HepG2 (cell line): ENCODE results near the gene CYP2W1. TPM values are rescaled to one million over a fixed set of nuclear protein-coding genes. Genes with fewer than 3 reads are reported as not detected.
A peak's percentile ranks its signal among the peaks of the same experiment; 100 is the strongest.

ENCODE experiments used
- ATF7-NPFF ChIP-seq: sonication (generic); formaldehyde crosslinking; IDR thresholded peaks from 2 replicates; pipeline ENCODE4 v1.8.1; 2023; ENCODE audit warnings: mild to moderate bottlenecking, low read depth, missing genetic modification reagents, moderate library complexity
- DR1 ChIP-seq: sonication (generic); formaldehyde crosslinking; IDR thresholded peaks from 2 replicates; pipeline ENCODE4 v1.8.0; 2021; ENCODE audit warnings: mild to moderate bottlenecking, missing genetic modification reagents, inconsistent platforms
- GLI4 ChIP-seq: sonication (generic); formaldehyde crosslinking; IDR thresholded peaks from 2 replicates; pipeline ENCODE4 v1.5.1; 2020; ENCODE audit warnings: missing genetic modification reagents, mild to moderate bottlenecking, moderate library complexity, borderline replicate concordance
- HNRNPH1 ChIP-seq: fragments of 200-400 bp; formaldehyde crosslinking; optimal IDR thresholded peaks from 2 replicates; pipeline ENCODE3; 2017; ENCODE audit warnings: mild to moderate bottlenecking, low read depth, low read length
- HNRNPLL ChIP-seq: fragments of 200-400 bp; formaldehyde crosslinking; IDR thresholded peaks from 2 replicates; pipeline ENCODE4 v1.6.1; 2017; ENCODE audit warnings: mild to moderate bottlenecking, low read depth, low read length; ENCODE audit not compliant: poor library complexity, severe bottlenecking
- HOXA7 ChIP-seq: sonication (generic); formaldehyde crosslinking; IDR thresholded peaks from 2 replicates; pipeline ENCODE4 v1.8.1; 2022; ENCODE audit warnings: mild to moderate bottlenecking, missing genetic modification reagents, moderate library complexity
- IRF2 ChIP-seq: IDR thresholded peaks from 2 replicates; pipeline ENCODE4 v1.6.1; 2018; ENCODE audit warnings: missing genetic modification reagents, missing compliant biosample characterization
- PCBP2 ChIP-seq: fragments of 200-400 bp; formaldehyde crosslinking; optimal IDR thresholded peaks from 2 replicates; pipeline ENCODE3; 2018; ENCODE audit warnings: low read length, low read depth; ENCODE audit not compliant: poor library complexity, severe bottlenecking
- POLR2AphosphoS5 ChIP-seq: IDR thresholded peaks from 2 replicates; pipeline ENCODE4 v1.6.1; 2012; ENCODE audit warnings: low read depth, low read length
- RARA ChIP-seq: IDR thresholded peaks from 2 replicates; pipeline ENCODE4 v1.6.1; 2016; ENCODE audit warnings: missing genetic modification reagents, missing compliant biosample characterization
- SP140L ChIP-seq: sonication (generic); formaldehyde crosslinking; IDR thresholded peaks from 2 replicates; pipeline ENCODE4 v1.4.0; 2020; ENCODE audit warnings: missing genetic modification reagents, borderline replicate concordance
- TP53 ChIP-seq: sonication (generic); formaldehyde crosslinking; conservative IDR thresholded peaks from 2 replicates; pipeline ENCODE4 v1.4.0; 2020; ENCODE audit warnings: missing genetic modification reagents
- ZFP36L1 ChIP-seq: sonication (generic); formaldehyde crosslinking; IDR thresholded peaks from 2 replicates; pipeline ENCODE4 v1.8.0; 2022; ENCODE audit warnings: mild to moderate bottlenecking, missing genetic modification reagents, moderate library complexity
- ZNF263 ChIP-seq: sonication (generic); formaldehyde crosslinking; IDR thresholded peaks from 2 replicates; pipeline ENCODE4 v1.4.0; 2020; ENCODE audit warnings: missing genetic modification reagents
- ZNF781 ChIP-seq: sonication (generic); formaldehyde crosslinking; IDR thresholded peaks from 2 replicates; pipeline ENCODE4 v1.5.1; 2020; ENCODE audit warnings: borderline replicate concordance, mild to moderate bottlenecking, missing genetic modification reagents; ENCODE audit errors: not compliant biosample characterization
- polyA plus RNA-seq, 8 experiments: library from polyadenylated mRNA; depleted of rRNA in 3 of 8; stranded (reverse) in 7 of 8; unstranded in 1 of 8; fragments of >200 nt; fragmentation: Illumina TruSeq in 4 of 8; extraction: Trizol in 4 of 8; gene quantifications; 2 replicates each; pipeline versions ENCODE4 v1.2.1 to v1.2.3, GENCODE V29; 2011 to 2016; ENCODE audit warnings: low read depth in 4 of 8, missing spikeins in 1 of 8, mixed read lengths in 1 of 8; ENCODE audit not compliant: insufficient read depth in 1 of 8
- total RNA-seq, 5 experiments: library from RNA; depleted of rRNA; stranded (reverse); fragments of >200 nt; fragmentation: Illumina TruSeq; extraction: Trizol; gene quantifications; 2 replicates each; pipeline ENCODE4 v1.2.3, GENCODE V29; 2016; ENCODE audit warnings: low read depth in 1 of 5
- TF ChIP-seq, protein P1 (sequence below): sonication (generic); formaldehyde crosslinking; IDR thresholded peaks from 2 replicates; pipeline ENCODE4 v1.8.0; 2022; ENCODE audit warnings: missing genetic modification reagents, mild to moderate bottlenecking, moderate library complexity, borderline replicate concordance
- TF ChIP-seq, protein P2 (sequence below): sonication (generic); formaldehyde crosslinking; IDR thresholded peaks from 2 replicates; pipeline ENCODE4 v1.5.1; 2020; ENCODE audit warnings: missing genetic modification reagents, mild to moderate bottlenecking, borderline replicate concordance
- TF ChIP-seq, protein P3 (sequence below): sonication (generic); IDR thresholded peaks from 2 replicates; pipeline ENCODE4 v1.6.1; 2016; ENCODE audit warnings: low read depth, borderline replicate concordance
- TF ChIP-seq, protein P4 (sequence below): sonication (generic); formaldehyde crosslinking; IDR thresholded peaks from 2 replicates; pipeline ENCODE4 v1.4.0; 2020; ENCODE audit warnings: mild to moderate bottlenecking, low read depth, missing genetic modification reagents
- TF ChIP-seq, protein P5 (sequence below): sonication (generic); formaldehyde crosslinking; IDR thresholded peaks from 2 replicates; pipeline ENCODE4 v1.5.1; 2020; ENCODE audit warnings: missing genetic modification reagents, mild to moderate bottlenecking, borderline replicate concordance
- TF ChIP-seq, protein P6 (sequence below): sonication (generic); formaldehyde crosslinking; conservative IDR thresholded peaks from 2 replicates; pipeline ENCODE4 v1.8.1; 2023; ENCODE audit warnings: missing genetic modification reagents

The CYP2W1 gene
- total and polyA plus RNA-seq, 2 of the 13 experiments (the other 11 are each of a cell fraction or from before 2014, with no cell fraction given) = 19.5 to 31.7 TPM

DNA sequence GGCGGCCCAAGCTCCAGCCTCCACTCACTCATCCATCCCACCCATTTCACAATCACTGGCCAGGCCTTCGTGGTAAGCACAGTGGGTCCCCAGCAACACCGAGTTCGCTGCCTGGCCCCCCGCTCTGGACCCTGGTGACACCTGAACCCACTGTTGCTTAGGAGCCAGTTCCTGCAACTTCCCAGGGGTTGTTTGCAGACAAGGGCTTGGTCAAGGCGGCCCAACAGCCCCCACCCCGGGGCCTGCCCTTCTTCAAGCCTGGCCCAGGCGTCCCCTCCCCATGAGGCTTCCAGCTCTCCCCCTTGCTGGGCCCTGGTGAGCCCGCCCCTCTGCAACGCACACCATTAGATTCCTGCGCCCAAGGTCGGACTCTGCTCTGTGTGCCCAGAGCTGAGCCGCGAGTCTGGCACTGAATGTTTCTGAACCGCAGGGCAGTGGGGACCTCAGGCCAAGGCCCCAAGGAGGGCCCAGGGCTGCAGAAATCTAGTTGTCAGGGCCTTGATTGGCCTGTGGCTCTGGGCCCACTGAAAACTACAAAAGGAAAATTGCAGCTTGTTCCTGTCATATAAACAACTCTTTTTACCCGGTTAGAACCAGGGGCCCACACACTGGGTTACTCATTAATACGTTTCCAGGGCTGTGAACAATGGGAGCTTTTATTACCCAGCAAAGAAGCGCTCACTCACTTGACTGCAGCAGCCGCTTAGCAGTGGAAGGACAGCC, 5.5 kb upstream of the CYP2W1 start (continued):
- TF ChIP-seq, protein P1, sequence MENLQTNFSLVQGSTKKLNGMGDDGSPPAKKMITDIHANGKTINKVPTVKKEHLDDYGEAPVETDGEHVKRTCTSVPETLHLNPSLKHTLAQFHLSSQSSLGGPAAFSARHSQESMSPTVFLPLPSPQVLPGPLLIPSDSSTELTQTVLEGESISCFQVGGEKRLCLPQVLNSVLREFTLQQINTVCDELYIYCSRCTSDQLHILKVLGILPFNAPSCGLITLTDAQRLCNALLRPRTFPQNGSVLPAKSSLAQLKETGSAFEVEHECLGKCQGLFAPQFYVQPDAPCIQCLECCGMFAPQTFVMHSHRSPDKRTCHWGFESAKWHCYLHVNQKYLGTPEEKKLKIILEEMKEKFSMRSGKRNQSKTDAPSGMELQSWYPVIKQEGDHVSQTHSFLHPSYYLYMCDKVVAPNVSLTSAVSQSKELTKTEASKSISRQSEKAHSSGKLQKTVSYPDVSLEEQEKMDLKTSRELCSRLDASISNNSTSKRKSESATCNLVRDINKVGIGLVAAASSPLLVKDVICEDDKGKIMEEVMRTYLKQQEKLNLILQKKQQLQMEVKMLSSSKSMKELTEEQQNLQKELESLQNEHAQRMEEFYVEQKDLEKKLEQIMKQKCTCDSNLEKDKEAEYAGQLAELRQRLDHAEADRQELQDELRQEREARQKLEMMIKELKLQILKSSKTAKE (CRISPR knock-in tag) = peak; percentile 80
- TF ChIP-seq, protein P2, sequence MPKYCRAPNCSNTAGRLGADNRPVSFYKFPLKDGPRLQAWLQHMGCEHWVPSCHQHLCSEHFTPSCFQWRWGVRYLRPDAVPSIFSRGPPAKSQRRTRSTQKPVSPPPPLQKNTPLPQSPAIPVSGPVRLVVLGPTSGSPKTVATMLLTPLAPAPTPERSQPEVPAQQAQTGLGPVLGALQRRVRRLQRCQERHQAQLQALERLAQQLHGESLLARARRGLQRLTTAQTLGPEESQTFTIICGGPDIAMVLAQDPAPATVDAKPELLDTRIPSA = no peak
- TF ChIP-seq DR1 (CRISPR knock-in tag) = peak; percentile 70; the same call in 1 of the 2 replicates
- TF ChIP-seq, protein P3, sequence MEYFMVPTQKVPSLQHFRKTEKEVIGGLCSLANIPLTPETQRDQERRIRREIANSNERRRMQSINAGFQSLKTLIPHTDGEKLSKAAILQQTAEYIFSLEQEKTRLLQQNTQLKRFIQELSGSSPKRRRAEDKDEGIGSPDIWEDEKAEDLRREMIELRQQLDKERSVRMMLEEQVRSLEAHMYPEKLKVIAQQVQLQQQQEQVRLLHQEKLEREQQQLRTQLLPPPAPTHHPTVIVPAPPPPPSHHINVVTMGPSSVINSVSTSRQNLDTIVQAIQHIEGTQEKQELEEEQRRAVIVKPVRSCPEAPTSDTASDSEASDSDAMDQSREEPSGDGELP = 0 out of 2 replicates have a peak, but pooled peaks have one; percentile 38
- TF ChIP-seq HOXA7 (CRISPR knock-in tag) = no peak
- TF ChIP-seq RARA (CRISPR knock-in tag) = peak; percentile 46
- TF ChIP-seq GLI4 (CRISPR knock-in tag) = peak; percentile 88; the same call in 1 of the 2 replicates
- TF ChIP-seq PCBP2 = no peak
- TF ChIP-seq HNRNPH1 = no peak
- TF ChIP-seq ZNF263 (CRISPR knock-in tag) = 0 out of 2 replicates have a peak, but pooled peaks have one; percentile 29
- TF ChIP-seq, protein P4, sequence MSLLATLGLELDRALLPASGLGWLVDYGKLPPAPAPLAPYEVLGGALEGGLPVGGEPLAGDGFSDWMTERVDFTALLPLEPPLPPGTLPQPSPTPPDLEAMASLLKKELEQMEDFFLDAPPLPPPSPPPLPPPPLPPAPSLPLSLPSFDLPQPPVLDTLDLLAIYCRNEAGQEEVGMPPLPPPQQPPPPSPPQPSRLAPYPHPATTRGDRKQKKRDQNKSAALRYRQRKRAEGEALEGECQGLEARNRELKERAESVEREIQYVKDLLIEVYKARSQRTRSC (CRISPR knock-in tag) = no peak
- peak; percentile 53 for TF ChIP-seq IRF2 (CRISPR knock-in tag)
- TF ChIP-seq, protein P5, sequence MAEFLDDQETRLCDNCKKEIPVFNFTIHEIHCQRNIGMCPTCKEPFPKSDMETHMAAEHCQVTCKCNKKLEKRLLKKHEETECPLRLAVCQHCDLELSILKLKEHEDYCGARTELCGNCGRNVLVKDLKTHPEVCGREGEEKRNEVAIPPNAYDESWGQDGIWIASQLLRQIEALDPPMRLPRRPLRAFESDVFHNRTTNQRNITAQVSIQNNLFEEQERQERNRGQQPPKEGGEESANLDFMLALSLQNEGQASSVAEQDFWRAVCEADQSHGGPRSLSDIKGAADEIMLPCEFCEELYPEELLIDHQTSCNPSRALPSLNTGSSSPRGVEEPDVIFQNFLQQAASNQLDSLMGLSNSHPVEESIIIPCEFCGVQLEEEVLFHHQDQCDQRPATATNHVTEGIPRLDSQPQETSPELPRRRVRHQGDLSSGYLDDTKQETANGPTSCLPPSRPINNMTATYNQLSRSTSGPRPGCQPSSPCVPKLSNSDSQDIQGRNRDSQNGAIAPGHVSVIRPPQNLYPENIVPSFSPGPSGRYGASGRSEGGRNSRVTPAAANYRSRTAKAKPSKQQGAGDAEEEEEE (CRISPR knock-in tag) = no peak
- 0 out of 2 replicates have a peak, but pooled peaks have one; percentile 69 for TF ChIP-seq SP140L
- peak; percentile 80 for TF ChIP-seq TP53
- TF ChIP-seq, protein P6, sequence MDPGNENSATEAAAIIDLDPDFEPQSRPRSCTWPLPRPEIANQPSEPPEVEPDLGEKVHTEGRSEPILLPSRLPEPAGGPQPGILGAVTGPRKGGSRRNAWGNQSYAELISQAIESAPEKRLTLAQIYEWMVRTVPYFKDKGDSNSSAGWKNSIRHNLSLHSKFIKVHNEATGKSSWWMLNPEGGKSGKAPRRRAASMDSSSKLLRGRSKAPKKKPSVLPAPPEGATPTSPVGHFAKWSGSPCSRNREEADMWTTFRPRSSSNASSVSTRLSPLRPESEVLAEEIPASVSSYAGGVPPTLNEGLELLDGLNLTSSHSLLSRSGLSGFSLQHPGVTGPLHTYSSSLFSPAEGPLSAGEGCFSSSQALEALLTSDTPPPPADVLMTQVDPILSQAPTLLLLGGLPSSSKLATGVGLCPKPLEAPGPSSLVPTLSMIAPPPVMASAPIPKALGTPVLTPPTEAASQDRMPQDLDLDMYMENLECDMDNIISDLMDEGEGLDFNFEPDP = no peak
- no peak for TF ChIP-seq ZNF781 (CRISPR knock-in tag)
- TF ChIP-seq POLR2AphosphoS5 = peak; percentile 77
- peak; percentile 15 for TF ChIP-seq ZFP36L1
- peak; percentile 77 for TF ChIP-seq HNRNPLL
- no peak for TF ChIP-seq ATF7-NPFF (CRISPR knock-in tag)
